ENCODE data around the gene LRRTM4. TPM values are rescaled to one million over a fixed set of nuclear protein-coding genes. Genes with fewer than 3 reads are reported as not detected.

LRRTM4 gene
- total RNA-seq, 2 experiments from 2014 or later, result not detected

- Histone ChIP-seq H4K20me1 (ENCODE audit: insufficient read depth, low read length) (no peaks in the 10 kb centered on the region), H3K9me2 (ENCODE audit: insufficient read depth, low read length) (no peaks in the 10 kb centered on the region), H3K36me3 (ENCODE audit: insufficient read depth, low read length) (no peaks in the 10 kb centered on the region), H3K4me2 (ENCODE audit: low read length) (no peak overlapping the region), H3K27ac (ENCODE audit: low read depth, low read length, poor library complexity, severe bottlenecking) (no peak overlapping the region), H3K4me1 (ENCODE audit: insufficient read depth, low read length, poor library complexity, severe bottlenecking) (no peaks in the 10 kb centered on the region), H2AFZ (ENCODE audit: low read length) (no peak overlapping the region), H3K9me3 (ENCODE audit: low read length) (no peaks in the 10 kb centered on the region), H3K4me3 (ENCODE audit: low read depth, low read length, poor library complexity, severe bottlenecking) (no peak overlapping the region), H3K79me2 (ENCODE audit: insufficient read depth, low read depth, low read length) (no peaks in the 10 kb centered on the region)
- no TSS peak for BruUV-seq (replicated peaks)
- no peak for TF ChIP-seq EZH2phosphoT487 (IDR thresholded peaks at IDR 0.05; ENCODE audit: borderline replicate concordance, low read depth, low read length)
- TF ChIP-seq CTCF (conservative IDR thresholded peaks at IDR 0.05; ENCODE audit: low read length), result no peak
- no peak for DNase-seq (ENCODE audit: low spot score)
- ChIA-PET POLR2A (no interaction called here), CTCF (ENCODE audit: unreplicated experiment) (no interaction called here)
- intact Hi-C loops (cut with micrococcal nuclease; ENCODE audit: unreplicated experiment), result no loop called here
Observed at GRCh38 chr2:77487074-77487803, 34.9 kb downstream of the LRRTM4 start.

- no peaks in the 10 kb centered on the region for H3K4me1 ChIP-seq (ENCODE audit: insufficient read depth, low read length, poor library complexity, severe bottlenecking)
- no peak overlapping the region for H2AFZ ChIP-seq (ENCODE audit: low read length)
- H3K27ac ChIP-seq (ENCODE audit: low read depth, low read length, poor library complexity, severe bottlenecking), result no peak overlapping the region
- H3K79me2 ChIP-seq (ENCODE audit: insufficient read depth, low read depth, low read length), result no peaks in the 10 kb centered on the region
- DNase-seq (ENCODE audit: low spot score), result no peak
- no peaks in the 10 kb centered on the region for H3K36me3 ChIP-seq (ENCODE audit: insufficient read depth, low read length)
- TF ChIP-seq CTCF (conservative IDR thresholded peaks at IDR 0.05; ENCODE audit: low read length) (no peak), EZH2phosphoT487 (IDR thresholded peaks at IDR 0.05; ENCODE audit: borderline replicate concordance, low read depth, low read length) (no peak)
- H3K9me2 ChIP-seq (ENCODE audit: insufficient read depth, low read length), result no peaks in the 10 kb centered on the region
- intact Hi-C loops (cut with micrococcal nuclease; ENCODE audit: unreplicated experiment), result no loop called here
- POLR2A ChIA-PET, result interaction anchor here (0.6 to 0.7 kb wide), 2 partner anchors 12 to 1606 kb away, joined by 3 to 4 read pairs; no protein-coding TSS in a partner anchor
- BruUV-seq (replicated peaks), result no TSS peak
- H3K9me3 ChIP-seq (ENCODE audit: low read length), result no peaks in the 10 kb centered on the region
- H4K20me1 ChIP-seq (ENCODE audit: insufficient read depth, low read length), result no peaks in the 10 kb centered on the region
- H3K4me3 ChIP-seq (ENCODE audit: low read depth, low read length, poor library complexity, severe bottlenecking), result no peak overlapping the region
- CTCF ChIA-PET (ENCODE audit: unreplicated experiment), result no interaction called here
- H3K4me2 ChIP-seq (ENCODE audit: low read length), result no peak overlapping the region
Observed at GRCh38 chr2:77484026-77484425, 38.1 kb downstream of the LRRTM4 start.

GRCh38 chr2:77479895-77480294 lies 42.3 kb downstream of the LRRTM4 start:
- Histone ChIP-seq H3K4me3 (ENCODE audit: low read depth, low read length, poor library complexity, severe bottlenecking) (no peak overlapping the region), H3K4me2 (ENCODE audit: low read length) (no peak overlapping the region), H2AFZ (ENCODE audit: low read length) (no peak overlapping the region), H3K9me3 (ENCODE audit: low read length) (no peaks in the 10 kb centered on the region), H3K79me2 (ENCODE audit: insufficient read depth, low read depth, low read length) (no peaks in the 10 kb centered on the region), H3K9me2 (ENCODE audit: insufficient read depth, low read length) (no peaks in the 10 kb centered on the region), H3K27ac (ENCODE audit: low read depth, low read length, poor library complexity, severe bottlenecking) (no peak overlapping the region), H4K20me1 (ENCODE audit: insufficient read depth, low read length) (no peaks in the 10 kb centered on the region), H3K4me1 (ENCODE audit: insufficient read depth, low read length, poor library complexity, severe bottlenecking) (no peaks in the 10 kb centered on the region), H3K36me3 (ENCODE audit: insufficient read depth, low read length) (no peaks in the 10 kb centered on the region)
- intact Hi-C loops (cut with micrococcal nuclease; ENCODE audit: unreplicated experiment), result no loop called here
- BruUV-seq (replicated peaks), result no TSS peak
- DNase-seq (ENCODE audit: low spot score), result no peak
- TF ChIP-seq CTCF (conservative IDR thresholded peaks at IDR 0.05; ENCODE audit: low read length) (no peak), EZH2phosphoT487 (IDR thresholded peaks at IDR 0.05; ENCODE audit: borderline replicate concordance, low read depth, low read length) (no peak)
- ChIA-PET CTCF (ENCODE audit: unreplicated experiment) (no interaction called here), POLR2A (no interaction called here)
